Left ventricle myocardium inferior (tissue), 1 donor: ENCODE measurements around the gene SMAD1. TPM values are rescaled to one million over a fixed set of nuclear protein-coding genes. Genes with fewer than 3 reads are reported as not detected.

Experiments
- DNase-seq: peaks from one replicate; pipeline ENCODE4 v3.0.0-alpha.2; 2020
- H3K27ac ChIP-seq: fragments of 200-600 bp; replicated peaks from 2 replicates; pipeline ENCODE4 v1.8.0; 2021
- H3K27me3 ChIP-seq: fragments of 200-600 bp; 2 replicates; pipeline ENCODE4 v1.8.0; 2021; ENCODE audit warnings: low read depth
- H3K36me3 ChIP-seq: fragments of 200-600 bp; 2 replicates; pipeline ENCODE4 v1.8.0; 2021
- H3K4me1 ChIP-seq: fragments of 200-600 bp; 2 replicates; pipeline ENCODE4 v1.8.0; 2021
- H3K4me3 ChIP-seq: fragments of 200-600 bp; 2 replicates; pipeline ENCODE4 v1.8.0; 2021; ENCODE audit warnings: mild to moderate bottlenecking, moderate library complexity
- H3K9me3 ChIP-seq: fragments of 200-600 bp; replicated peaks from 2 replicates; pipeline ENCODE4 v1.8.0; 2021
- CTCF ChIP-seq: fragments of 200-600 bp; IDR thresholded peaks from 2 replicates; pipeline ENCODE4 v1.8.0; 2021; ENCODE audit warnings: antibody characterized with exemption, mild to moderate bottlenecking, borderline replicate concordance
- intact Hi-C: fragments of 100-400 bp; cut with micrococcal nuclease; formaldehyde crosslinking; loops from one replicate; pipeline ENCODE4 v1.11.0; 2022
- total RNA-seq: library from RNA; stranded (reverse); fragmentation: NEBNext Ultra II Directional; extraction: Animal tissue kit (Norgen Biotek cat#: 25700); gene quantifications from one replicate; pipeline ENCODE4 v1.2.1, GENCODE V29; 2021
- donor health status: DM: no; HTN: yes; CAD: no; lungs with severe emphysema.

The SMAD1 gene
- total RNA-seq, 1 donor from 2014 or later, result 10.1 TPM

- intact Hi-C loops, result no loop called here
- no peak overlapping the region for H3K4me3 ChIP-seq
- no peaks in the 10 kb centered on the region for H3K9me3 ChIP-seq
- peaks cover 63% of the 10 kb centered on the region for H3K4me1 ChIP-seq
- H3K36me3 ChIP-seq, result no peaks in the 10 kb centered on the region
- DNase-seq, result no peak
- H3K27ac ChIP-seq, result no peak overlapping the region
- no peak for TF ChIP-seq CTCF
- no peaks in the 10 kb centered on the region for H3K27me3 ChIP-seq
Measured at GRCh38 chr4:145498430-145498829, 16.8 kb downstream of the SMAD1 start.

DNA sequence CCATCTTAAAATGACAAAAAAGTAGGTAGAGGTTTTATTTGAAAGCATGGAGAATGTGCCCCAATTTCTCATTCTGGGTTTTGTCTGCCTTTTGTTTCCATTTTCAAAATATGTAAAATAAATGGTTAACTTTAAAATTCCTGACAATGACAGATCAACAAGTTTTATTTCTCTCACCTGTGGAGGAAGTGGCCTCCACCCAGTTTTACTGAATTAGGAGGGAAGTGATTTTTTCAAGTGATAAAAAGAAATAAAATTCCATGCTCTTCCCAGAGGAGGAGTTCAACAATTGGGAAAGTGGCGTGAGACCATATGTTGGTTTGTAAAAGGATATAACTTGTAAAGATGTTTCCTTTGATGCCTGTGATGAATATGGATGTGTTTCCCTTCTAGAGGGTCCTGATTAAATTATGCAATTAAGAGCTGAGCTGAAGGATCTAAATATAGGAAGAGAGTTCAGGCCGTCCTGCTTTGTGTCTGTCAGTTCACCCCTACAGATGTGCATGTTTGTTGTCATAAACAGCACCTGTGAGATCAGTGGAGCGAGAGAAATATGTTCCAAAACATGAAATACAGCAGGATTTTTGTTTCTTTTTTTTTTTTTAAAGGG, 19.5 kb downstream of the SMAD1 start:
- Histone ChIP-seq H3K36me3 (no peaks in the 10 kb centered on the region), H3K4me1 (peaks cover 64% of the 10 kb centered on the region), H3K27me3 (no peaks in the 10 kb centered on the region), H3K27ac (peak overlapping the region; percentile 59), H3K4me3 (no peak overlapping the region), H3K9me3 (no peaks in the 10 kb centered on the region)
- intact Hi-C loops, result no loop called here
- no peak for TF ChIP-seq CTCF
- no peak for DNase-seq

- Histone ChIP-seq H3K27me3 (no peaks in the 10 kb centered on the region), H3K36me3 (no peaks in the 10 kb centered on the region), H3K4me3 (no peak overlapping the region), H3K27ac (peak overlapping the region; percentile 59), H3K4me1 (peaks cover 75% of the 10 kb centered on the region), H3K9me3 (no peaks in the 10 kb centered on the region)
- TF ChIP-seq CTCF, result no peak
- DNase-seq, result no peak
- intact Hi-C loops, result no loop called here
Measured at GRCh38 chr4:145502809-145503208, 21.2 kb downstream of the SMAD1 start.

- H3K9me3 ChIP-seq, result no peaks in the 10 kb centered on the region
- no peaks in the 10 kb centered on the region for H3K27me3 ChIP-seq
- intact Hi-C loops, result no loop called here
- H3K27ac ChIP-seq, result peak overlapping the region; percentile 59
- H3K36me3 ChIP-seq, result no peaks in the 10 kb centered on the region
- DNase-seq, result no peak
- H3K4me3 ChIP-seq, result no peak overlapping the region
- peaks cover 78% of the 10 kb centered on the region for H3K4me1 ChIP-seq
- TF ChIP-seq CTCF, result no peak
Measured at GRCh38 chr4:145503486-145504072, 21.9 kb downstream of the SMAD1 start.

DNA sequence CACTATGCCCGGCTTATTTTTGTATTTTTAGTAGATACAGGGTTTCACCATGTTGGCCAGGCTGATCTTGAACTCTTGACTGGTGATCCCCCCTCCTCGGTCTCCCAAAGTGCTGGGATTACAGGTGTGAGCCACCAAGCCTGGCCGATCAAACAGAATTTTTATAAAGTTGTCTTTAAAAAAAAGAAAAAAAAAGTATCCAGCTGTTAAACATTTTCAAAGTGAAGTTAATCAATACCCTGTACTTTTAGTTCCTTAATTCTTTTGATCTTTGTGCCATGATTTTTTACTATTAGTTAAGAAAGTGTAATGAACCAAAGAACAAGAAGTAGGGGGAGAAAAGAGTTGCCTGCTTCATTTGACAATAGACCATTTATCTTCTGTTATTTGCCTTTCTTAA, 24.3 kb downstream of the SMAD1 start:
- peaks cover 3% of the 10 kb centered on the region for H3K9me3 ChIP-seq
- intact Hi-C loops, result no loop called here
- no peak for TF ChIP-seq CTCF
- H3K4me3 ChIP-seq, result no peak overlapping the region
- peak overlapping the region; percentile 36 for H3K27ac ChIP-seq
- DNase-seq, result no peak
- H3K36me3 ChIP-seq, result no peaks in the 10 kb centered on the region
- no peaks in the 10 kb centered on the region for H3K27me3 ChIP-seq
- H3K4me1 ChIP-seq, result peaks cover 76% of the 10 kb centered on the region
